IMR-90 (cell line): Measurements from ENCODE around the gene LRRC56. TPM values are rescaled to one million over a fixed set of nuclear protein-coding genes. Genes with fewer than 3 reads are reported as not detected.

Experiments used
- ATAC-seq: fragments of 200-7000 bp; cut with Tn5 transposase; 2 replicates; pipeline ENCODE4 v1.9.1; 2020; ENCODE audit warnings: low read depth, mild to moderate bottlenecking, moderate library complexity
- BruUV-seq: library from RNA; stranded (reverse); fragments of 400-500 nt; replicated peaks from 2 replicates; lab custom pipeline; 2021; lab: Mats Ljungman, UMichigan
- CTCF ChIA-PET: fragments of 300-600 bp; formaldehyde crosslinking; extraction: SDS; loops from one replicate; lab custom pipeline; 2021; ENCODE audit warnings: antibody characterized with exemption; lab: Yijun Ruan, JAX
- POLR2A ChIA-PET: fragments of 300-600 bp; sonication (Branson Sonifier 250); formaldehyde crosslinking; loops from one replicate; lab custom pipeline; 2022; ENCODE audit warnings: antibody characterized with exemption; ENCODE audit not compliant: unreplicated experiment; lab: Charles Lee
- DNase-seq: peaks from one replicate; pipeline ENCODE4 v3.0.0; 2013
- H2AFZ ChIP-seq: replicated peaks from 2 replicates; pipeline ENCODE3; 2013; ENCODE audit warnings: low read length, mild to moderate bottlenecking; ENCODE audit not compliant: poor library complexity
- H2AK5ac ChIP-seq: 2 replicates; pipeline ENCODE4 v1.6.1; 2013; ENCODE audit warnings: low read depth, low read length, inconsistent platforms
- H2AK9ac ChIP-seq: replicated peaks from 2 replicates; pipeline ENCODE3; 2013; ENCODE audit warnings: mild to moderate bottlenecking, low read depth, low read length, moderate library complexity; ENCODE audit not compliant: poor library complexity
- H2BK120ac ChIP-seq: 2 replicates; pipeline ENCODE4 v1.6.1; 2013; ENCODE audit warnings: low read depth, low read length, inconsistent platforms
- H2BK15ac ChIP-seq: 3 replicates; pipeline ENCODE4 v1.6.1; 2013; ENCODE audit warnings: low read depth, low read length, inconsistent platforms
- H2BK20ac ChIP-seq: 2 replicates; pipeline ENCODE4 v1.6.1; 2013; ENCODE audit warnings: low read depth, mild to moderate bottlenecking, inconsistent platforms, low read length, moderate library complexity
- H2BK5ac ChIP-seq: 2 replicates; pipeline ENCODE4 v1.6.1; 2013; ENCODE audit warnings: mild to moderate bottlenecking, low read depth, low read length, inconsistent platforms; ENCODE audit not compliant: poor library complexity, severe bottlenecking
- H3K14ac ChIP-seq: replicated peaks from 2 replicates; pipeline ENCODE4 v1.6.1; 2013; ENCODE audit warnings: low read depth, low read length, inconsistent platforms
- H3K18ac ChIP-seq: 2 replicates; pipeline ENCODE4 v1.6.1; 2013; ENCODE audit warnings: low read depth, low read length, control low read depth
- H3K23ac ChIP-seq: 2 replicates; pipeline ENCODE4 v1.6.1; 2013; ENCODE audit warnings: low read depth, low read length, inconsistent platforms
- H3K27ac ChIP-seq: 2 replicates; pipeline ENCODE4 v1.5.1; 2013; ENCODE audit warnings: mild to moderate bottlenecking, control low read depth, low read length; ENCODE audit not compliant: insufficient read depth
- H3K27me3 ChIP-seq: 2 replicates; pipeline ENCODE4 v1.6.1; 2013; ENCODE audit warnings: low read length; ENCODE audit not compliant: control insufficient read depth, insufficient read depth
- H3K36me3 ChIP-seq: 2 replicates; pipeline ENCODE4 v1.6.1; 2013; ENCODE audit warnings: low read length, mixed read lengths; ENCODE audit not compliant: control insufficient read depth, insufficient read depth
- H3K4ac ChIP-seq: 2 replicates; pipeline ENCODE4 v1.6.1; 2013; ENCODE audit warnings: low read depth, low read length, inconsistent platforms
- H3K4me1 ChIP-seq: 2 replicates; pipeline ENCODE4 v1.6.1; 2013; ENCODE audit warnings: low read length, mixed read lengths; ENCODE audit not compliant: control insufficient read depth, insufficient read depth
- H3K4me2 ChIP-seq: 2 replicates; pipeline ENCODE4 v1.6.1; 2013; ENCODE audit warnings: low read depth, mild to moderate bottlenecking, control low read depth, low read length, moderate library complexity
- H3K4me3 ChIP-seq: 2 replicates; pipeline ENCODE4 v1.5.1; 2013; ENCODE audit warnings: low read depth, mild to moderate bottlenecking, control low read depth, low read length, moderate library complexity; ENCODE audit not compliant: insufficient read depth
- H3K56ac ChIP-seq: 2 replicates; pipeline ENCODE4 v1.6.1; 2013; ENCODE audit warnings: low read length, inconsistent platforms; ENCODE audit not compliant: insufficient read depth; ENCODE audit errors: extremely low read depth
- H3K79me1 ChIP-seq, 2 experiments: 2 replicates each; pipeline ENCODE4 v1.6.1; 2013; ENCODE audit warnings: low read length in 2 of 2, inconsistent platforms in 1 of 2, low read depth in 1 of 2
- H3K9ac ChIP-seq: 2 replicates; pipeline ENCODE4 v1.6.1; 2013; ENCODE audit warnings: low read depth, low read length, control low read depth
- H3K9me1 ChIP-seq: 2 replicates; pipeline ENCODE4 v1.6.1; 2013; ENCODE audit warnings: low read length, inconsistent platforms; ENCODE audit not compliant: insufficient read depth
- H3K9me3 ChIP-seq: 2 replicates; pipeline ENCODE4 v1.6.1; 2013; ENCODE audit warnings: low read length; ENCODE audit not compliant: control insufficient read depth, insufficient read depth
- H4K20me1 ChIP-seq: 2 replicates; pipeline ENCODE4 v1.6.1; 2013; ENCODE audit warnings: low read length, inconsistent platforms; ENCODE audit not compliant: insufficient read depth
- H4K5ac ChIP-seq: 2 replicates; pipeline ENCODE4 v1.6.1; 2013; ENCODE audit warnings: mild to moderate bottlenecking, low read depth, low read length, control low read depth
- H4K8ac ChIP-seq, 2 experiments: 2 replicates each; pipeline ENCODE4 v1.6.1; 2013; ENCODE audit warnings: low read depth in 2 of 2, low read length in 2 of 2, control low read depth in 1 of 2, inconsistent platforms in 1 of 2
- H4K91ac ChIP-seq: 2 replicates; pipeline ENCODE4 v1.6.1; 2013; ENCODE audit warnings: low read depth, low read length, inconsistent platforms; ENCODE audit not compliant: insufficient read depth
- BHLHE40 ChIP-seq: fragments of 150-350 bp; IDR thresholded peaks from 2 replicates; pipeline ENCODE4 v1.6.1; 2016; ENCODE audit warnings: mild to moderate bottlenecking, low read depth, low read length
- CEBPB ChIP-seq: IDR thresholded peaks from 2 replicates; pipeline ENCODE4 v1.6.1; 2012; ENCODE audit warnings: low read depth, low read length, improper control_type of control experiment
- CHD1 ChIP-seq: IDR thresholded peaks from 2 replicates; pipeline ENCODE4 v1.6.1; 2012; ENCODE audit warnings: low read depth, low read length, improper control_type of control experiment
- CTCF ChIP-seq: conservative IDR thresholded peaks from 2 replicates; pipeline ENCODE4 v1.5.1; 2012; ENCODE audit warnings: mild to moderate bottlenecking, low read depth, low read length, improper control_type of control experiment
- MAFK ChIP-seq: IDR thresholded peaks from 2 replicates; pipeline ENCODE4 v1.6.1; 2012; ENCODE audit warnings: low read depth, low read length, improper control_type of control experiment
- MAZ ChIP-seq: IDR thresholded peaks from 2 replicates; pipeline ENCODE4 v1.6.1; 2012; ENCODE audit warnings: low read depth, mild to moderate bottlenecking, low read length, improper control_type of control experiment, moderate library complexity, borderline replicate concordance
- MXI1 ChIP-seq: IDR thresholded peaks from 2 replicates; pipeline ENCODE4 v1.6.1; 2012; ENCODE audit warnings: low read depth, mild to moderate bottlenecking, low read length, moderate library complexity, borderline replicate concordance
- NFE2L2 ChIP-seq: fragments of 150-350 bp; IDR thresholded peaks from 2 replicates; pipeline ENCODE4 v1.6.1; 2016; ENCODE audit warnings: low read depth, mild to moderate bottlenecking, low read length
- POLR2A ChIP-seq: IDR thresholded peaks from 2 replicates; pipeline ENCODE4 v1.6.1; 2012; ENCODE audit warnings: mild to moderate bottlenecking, low read depth, low read length
- RAD21 ChIP-seq: IDR thresholded peaks from 2 replicates; pipeline ENCODE4 v1.6.1; 2012; ENCODE audit warnings: low read length, improper control_type of control experiment
- RCOR1 ChIP-seq: IDR thresholded peaks from 2 replicates; pipeline ENCODE4 v1.6.1; 2012; ENCODE audit warnings: mild to moderate bottlenecking, low read length, improper control_type of control experiment; ENCODE audit not compliant: insufficient replicate concordance
- RFX5 ChIP-seq: IDR thresholded peaks from 2 replicates; pipeline ENCODE4 v1.8.0; 2012; ENCODE audit warnings: low read depth, mild to moderate bottlenecking, low read length, moderate library complexity
- USF2 ChIP-seq: fragments of 150-350 bp; IDR thresholded peaks from 2 replicates; pipeline ENCODE4 v1.6.1; 2017; ENCODE audit warnings: mild to moderate bottlenecking, antibody characterized with exemption, low read length, low read depth
- WGBS, 2 experiments: methylation state at CpG; one replicate each; pipeline versions ENCODE4 v1.1.5 to v1.1.7; 2013; ENCODE audit warnings: missing lambda C conversion rate in 2 of 2; ENCODE audit not compliant: insufficient read length in 1 of 2; ENCODE audit errors: extremely low coverage in 2 of 2; 5-methylcytosine and 5-hydroxymethylcytosine counted together
- dilution Hi-C: fragments of 300-500 bp; cut with HindIII; formaldehyde crosslinking; loops from one replicate; pipeline ENCODE4 v1.14.3; 2018; ENCODE audit warnings: low sequenced_read_pairs; ENCODE audit not compliant: unreplicated experiment
- in situ Hi-C: fragments of 300-500 bp; cut with MboI; formaldehyde crosslinking; loops from 3 replicates; pipeline ENCODE4 v1.14.3; 2019; ENCODE audit warnings: low sequenced_read_pairs, inconsistent platforms, mixed read lengths
- intact Hi-C: fragments of 100-400 bp; cut with micrococcal nuclease; formaldehyde crosslinking; loops from 2 replicates; pipeline ENCODE4 v1.10.0; 2022
- polyA plus RNA-seq, 3 experiments: library from polyadenylated mRNA; depleted of rRNA; stranded (reverse); fragments of >200 nt; gene quantifications; 2 replicates each; pipeline ENCODE4 v1.2.3, GENCODE V29; 2012; ENCODE audit warnings: low replicate concordance in 1 of 3
- total RNA-seq: library from RNA; depleted of rRNA; stranded (reverse); fragments of >200 nt; gene quantifications from 2 replicates; pipeline ENCODE4 v1.2.3, GENCODE V29; 2012

Gene LRRC56
- total and polyA plus RNA-seq, 2 of the 4 experiments (the other 2 are of a cell fraction) = 0.36 to 1.3 TPM

- TF ChIP-seq MAFK = no peak
- no peak for TF ChIP-seq CEBPB
- peak; percentile 94 for TF ChIP-seq BHLHE40
Measured at GRCh38 chr11:518463-519202, 18.7 kb upstream of the LRRC56 start (continued).

- no TSS peak for BruUV-seq
- intact Hi-C loops (no loop called here), dilution Hi-C loops (no loop called here), in situ Hi-C loops (no loop called here)
- Histone ChIP-seq H3K18ac (no peak overlapping the region), H3K36me3 (0 out of 2 replicates have a peak, but pooled peaks cover 2% of the 10 kb centered on the region), H3K27ac (no peak overlapping the region), H2BK120ac (no peak overlapping the region), H3K4ac (no peak overlapping the region), H3K9me1 (peaks cover 3% of the 10 kb centered on the region; the same call in 1 of the 2 replicates), H2AFZ (no peak overlapping the region), H2BK5ac (no peak overlapping the region), H3K79me1 (no peaks in the 10 kb centered on the region), H2BK20ac (no peak overlapping the region), H3K4me2 (no peak overlapping the region), H3K4me3 (no peak overlapping the region), H3K4me1 (no peaks in the 10 kb centered on the region), H3K9me3 (peaks cover 6% of the 10 kb centered on the region; the same call in 1 of the 2 replicates), H4K8ac (no peak overlapping the region), H4K91ac (no peak overlapping the region), H4K20me1 (no peaks in the 10 kb centered on the region), H3K14ac (no peak overlapping the region), H2BK15ac (no peak overlapping the region), H3K9ac (no peak overlapping the region), H3K56ac (no peak overlapping the region), H2AK9ac (no peak overlapping the region), H2AK5ac (no peak overlapping the region), H3K27me3 (no peaks in the 10 kb centered on the region), H3K23ac (no peak overlapping the region), H4K5ac (no peak overlapping the region)
- WGBS, 2 experiments = 97% methylated on average over 25 of the region's 39 CpGs; no CpG with 5 or more reads in 1 of the 2 experiments
- ATAC-seq (no peak), DNase-seq (no peak)
- no peak for TF ChIP-seq RCOR1
- no peak for TF ChIP-seq CTCF
- no peak for TF ChIP-seq USF2
- TF ChIP-seq MXI1 = no peak
- TF ChIP-seq NFE2L2 = no peak
- TF ChIP-seq BHLHE40 = no peak
- no peak for TF ChIP-seq MAFK
- TF ChIP-seq MAZ = no peak
- no peak for TF ChIP-seq RFX5
- no peak for TF ChIP-seq CHD1
- TF ChIP-seq RAD21 = no peak
- no peak for TF ChIP-seq CEBPB
- TF ChIP-seq POLR2A = no peak
- POLR2A ChIA-PET = no interaction called here
- CTCF ChIA-PET = no interaction called here
Measured at GRCh38 chr11:520428-521176, 16.7 kb upstream of the LRRC56 start.
